ENCODE data around the gene PLP1.

Gene PLP1

DNA sequence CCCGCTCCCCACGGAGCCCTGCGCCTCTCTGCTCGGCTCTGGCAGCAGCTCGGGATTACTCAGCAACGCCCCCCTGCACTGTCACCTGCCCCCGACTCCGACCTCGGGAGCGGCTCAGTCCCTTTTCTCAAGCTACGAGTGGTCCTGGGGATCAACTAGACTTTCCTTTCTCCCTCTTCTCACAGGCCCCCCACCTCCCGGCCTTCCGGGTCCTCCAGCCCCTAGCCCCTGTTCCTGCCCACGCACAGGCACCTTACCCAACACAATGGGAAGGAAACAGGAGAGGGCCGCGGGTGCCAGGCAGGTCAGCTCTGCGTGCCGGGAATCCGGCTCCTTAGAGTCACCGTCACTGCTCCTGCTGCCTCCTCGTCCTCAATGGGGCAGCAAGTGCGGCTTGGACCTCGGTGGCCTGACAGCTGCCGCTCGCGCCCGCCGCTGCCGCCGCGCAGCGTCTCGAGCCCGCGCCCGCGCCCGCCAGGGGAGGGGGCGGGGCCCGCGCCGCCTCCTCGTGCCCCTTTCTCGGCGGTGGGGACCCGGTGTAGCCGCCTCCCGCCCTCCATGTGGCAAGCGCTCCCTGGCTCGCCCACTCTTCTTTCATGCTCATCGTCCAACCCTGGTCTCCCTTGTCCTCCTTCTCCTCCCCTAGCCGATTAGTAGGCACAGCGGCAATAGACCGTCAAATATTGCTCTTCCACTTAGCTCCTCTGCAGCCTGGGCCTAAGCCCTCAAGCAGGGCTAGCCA lies 55.3 kb downstream of the PLP1 start, which contains the start of gene RAB9B:
Gene RAB9B, minus strand, starts transcription at position 455 of the 742 bp plus-strand sequence. CDS start 6,473 bp downstream, outside the sequence.
- no peak for FAIRE-seq

DNA sequence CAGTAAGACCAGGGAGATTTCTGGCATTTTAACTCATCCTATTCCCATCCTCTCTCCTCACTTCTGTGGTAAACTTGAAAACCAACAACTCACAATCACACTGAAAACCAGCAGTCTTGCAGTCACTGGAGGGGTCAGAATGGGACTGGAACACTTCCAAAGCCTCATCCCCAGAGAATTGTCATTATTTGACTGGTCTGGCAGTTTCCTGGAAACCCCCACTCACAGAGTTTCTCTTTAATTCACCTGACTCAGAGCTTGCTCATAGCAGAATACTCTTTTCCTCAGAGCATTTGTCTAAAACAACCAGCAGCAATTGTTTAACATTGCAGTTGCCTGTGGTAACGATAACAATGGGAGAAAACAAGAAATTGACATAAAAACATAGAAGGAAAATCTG lies 62.8 kb downstream of the PLP1 start:
- no peak for FAIRE-seq

Measured in TTC549 (cell line).